ENCODE results near the gene RIPPLY1.

Gene RIPPLY1

DNA sequence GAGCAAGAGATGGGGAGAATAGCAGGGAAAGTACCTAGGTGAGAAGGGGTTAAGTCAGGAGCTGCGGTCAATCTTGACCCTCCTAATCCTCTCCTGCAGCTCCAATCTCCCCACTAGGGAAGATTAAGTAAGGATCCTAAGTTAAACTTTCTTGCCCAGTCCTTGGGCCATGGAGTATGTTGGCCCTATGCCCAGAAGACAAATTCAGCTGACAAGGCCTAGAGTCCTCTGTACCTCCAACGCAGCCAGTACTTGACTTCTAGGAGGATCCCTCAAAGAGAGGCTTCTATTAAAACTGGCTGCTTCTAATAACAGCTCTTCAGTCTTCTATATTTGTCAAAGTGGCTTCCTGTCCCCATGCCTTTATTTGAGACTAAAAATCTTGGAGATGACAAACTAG is 18.5 kb upstream of the RIPPLY1 start:
- no peak overlapping the region for H3K4me2 ChIP-seq (ENCODE audit: low read depth, low read length)
- TF ChIP-seq EZH2phosphoT487 (IDR thresholded peaks at IDR 0.05; ENCODE audit: low read length) (no peak), EZH2 (optimal IDR thresholded peaks at IDR 0.05; ENCODE audit: low read depth, low read length) (no peak), CTCF (IDR thresholded peaks at IDR 0.05; ENCODE audit: low read length) (no peak)
- no peaks in the 10 kb centered on the region for H3F3A ChIP-seq (ENCODE audit: insufficient read depth, low read length)
- no peaks in the 10 kb centered on the region for H3K27me3 ChIP-seq (replicated peaks; ENCODE audit: insufficient read depth, low read length)
- no peaks in the 10 kb centered on the region for H3K9me2 ChIP-seq (replicated peaks; ENCODE audit: insufficient read depth, low read length)
- H3K79me2 ChIP-seq (ENCODE audit: low read length), result no peaks in the 10 kb centered on the region
- H3K4me3 ChIP-seq (ENCODE audit: low read length), result no peak overlapping the region
- no peak overlapping the region for H3K27ac ChIP-seq (ENCODE audit: low read length)
- H2AFZ ChIP-seq (ENCODE audit: low read length), result no peak overlapping the region
- H3K36me3 ChIP-seq (replicated peaks; ENCODE audit: insufficient read depth, low read length), result no peaks in the 10 kb centered on the region
- no peaks in the 10 kb centered on the region for H4K20me1 ChIP-seq (ENCODE audit: insufficient read depth, low read length)
- no peaks in the 10 kb centered on the region for H3K9me3 ChIP-seq (replicated peaks; ENCODE audit: insufficient read depth, low read length)
- no peak for DNase-seq
- no peaks in the 10 kb centered on the region for H3K4me1 ChIP-seq (ENCODE audit: low read length)
- H3K9ac ChIP-seq (ENCODE audit: low read length), result no peak overlapping the region

DNA sequence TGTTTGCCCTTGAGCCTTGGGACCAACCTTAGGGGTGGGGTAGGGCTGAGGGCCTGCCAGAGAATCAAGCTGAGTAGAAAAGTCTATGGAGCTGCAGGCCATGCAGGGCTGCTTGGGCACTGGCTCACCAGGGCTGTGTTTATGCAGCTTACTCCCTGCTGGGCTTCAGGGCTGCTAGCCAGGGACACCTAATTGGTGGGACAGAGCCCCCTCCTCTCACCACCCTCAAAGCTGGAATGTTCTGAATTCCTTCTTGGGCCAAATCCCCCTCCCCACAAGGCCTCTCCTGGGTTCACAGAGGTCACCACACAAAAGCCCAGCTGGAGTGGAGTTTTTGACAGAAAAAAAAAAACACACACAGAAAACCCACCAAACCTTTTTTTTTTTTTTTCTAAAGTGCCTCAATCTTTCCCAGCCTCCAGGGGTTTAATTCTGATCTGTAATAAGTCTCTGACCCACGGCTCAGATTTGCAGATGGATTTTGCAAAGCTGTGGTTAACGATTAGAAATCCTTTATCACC is 16.9 kb upstream of the RIPPLY1 start, which contains the start of gene CLDN2:
CLDN2 (plus strand) TSS at position 471 of the 521 bp plus-strand sequence. CDS start 7,827 bp downstream, outside the sequence.
- Histone ChIP-seq H3K36me3 (replicated peaks; ENCODE audit: insufficient read depth, low read length) (no peaks in the 10 kb centered on the region), H3K4me1 (ENCODE audit: low read length) (no peaks in the 10 kb centered on the region), H3K27ac (ENCODE audit: low read length) (no peak within 1 kb of the TSS), H3K9ac (ENCODE audit: low read length) (no peak within 1 kb of the TSS), H4K20me1 (ENCODE audit: insufficient read depth, low read length) (no peaks in the 10 kb centered on the region), H3F3A (ENCODE audit: insufficient read depth, low read length) (no peaks in the 10 kb centered on the region), H3K79me2 (ENCODE audit: low read length) (no peaks in the 10 kb centered on the region), H2AFZ (ENCODE audit: low read length) (no peak within 1 kb of the TSS), H3K9me2 (replicated peaks; ENCODE audit: insufficient read depth, low read length) (no peaks in the 10 kb centered on the region), H3K9me3 (replicated peaks; ENCODE audit: insufficient read depth, low read length) (no peaks in the 10 kb centered on the region), H3K4me3 (ENCODE audit: low read length) (no peak within 1 kb of the TSS), H3K4me2 (ENCODE audit: low read depth, low read length) (no peak within 1 kb of the TSS), H3K27me3 (replicated peaks; ENCODE audit: insufficient read depth, low read length) (no peaks in the 10 kb centered on the region)
- no peak for TF ChIP-seq EZH2 (optimal IDR thresholded peaks at IDR 0.05; ENCODE audit: low read depth, low read length)
- TF ChIP-seq EZH2phosphoT487 (IDR thresholded peaks at IDR 0.05; ENCODE audit: low read length), result no peak
- no peak for TF ChIP-seq CTCF (IDR thresholded peaks at IDR 0.05; ENCODE audit: low read length)
- no peak for DNase-seq

- Histone ChIP-seq H3K27ac (ENCODE audit: low read length) (no peak overlapping the region), H3K9ac (ENCODE audit: low read length) (no peak overlapping the region)
Measured at GRCh38 chrX:106917830-106918500, 14.8 kb upstream of the RIPPLY1 start.

More at GRCh38 chrX:106917830-106918500, 14.8 kb upstream of the RIPPLY1 start:
- Histone ChIP-seq H3K36me3 (replicated peaks; ENCODE audit: insufficient read depth, low read length) (no peaks in the 10 kb centered on the region), H3K27me3 (replicated peaks; ENCODE audit: insufficient read depth, low read length) (no peaks in the 10 kb centered on the region), H3K9me3 (replicated peaks; ENCODE audit: insufficient read depth, low read length) (no peaks in the 10 kb centered on the region), H2AFZ (ENCODE audit: low read length) (no peak overlapping the region), H3K4me3 (ENCODE audit: low read length) (no peak overlapping the region), H3K79me2 (ENCODE audit: low read length) (no peaks in the 10 kb centered on the region), H3K4me2 (ENCODE audit: low read depth, low read length) (no peak overlapping the region), H3F3A (ENCODE audit: insufficient read depth, low read length) (no peaks in the 10 kb centered on the region), H3K4me1 (ENCODE audit: low read length) (no peaks in the 10 kb centered on the region), H3K9me2 (replicated peaks; ENCODE audit: insufficient read depth, low read length) (no peaks in the 10 kb centered on the region), H4K20me1 (ENCODE audit: insufficient read depth, low read length) (no peaks in the 10 kb centered on the region)
- no peak for DNase-seq
- no peak for TF ChIP-seq CTCF (IDR thresholded peaks at IDR 0.05; ENCODE audit: low read length)

All from MM.1S (cell line).